ENCODE measurements around the gene GNAQ.

- TF ChIP-seq CTCF (IDR thresholded peaks at IDR 0.05 in 8 of 11, conservative IDR thresholded peaks at IDR 0.05 in 3 of 11) = no peak
- TF ChIP-seq POLR2A (IDR thresholded peaks at IDR 0.05) = no peak
Observed at GRCh38 chr9:78064075-78064474, 32.5 kb upstream of the GNAQ start.
